CD4-positive, alpha-beta T cell treated with Interferon alpha-2 for 1 hour (primary cell): ENCODE data around the gene KDM5A.

Experiments used
- DNase-seq, 2 donors: peaks; one replicate each; pipeline ENCODE4 v3.0.0-alpha.2; 2020 to 2022

Gene KDM5A

GRCh38 chr12:271161-271560 lies 118.0 kb downstream of the KDM5A start:
- no peak for DNase-seq

DNA sequence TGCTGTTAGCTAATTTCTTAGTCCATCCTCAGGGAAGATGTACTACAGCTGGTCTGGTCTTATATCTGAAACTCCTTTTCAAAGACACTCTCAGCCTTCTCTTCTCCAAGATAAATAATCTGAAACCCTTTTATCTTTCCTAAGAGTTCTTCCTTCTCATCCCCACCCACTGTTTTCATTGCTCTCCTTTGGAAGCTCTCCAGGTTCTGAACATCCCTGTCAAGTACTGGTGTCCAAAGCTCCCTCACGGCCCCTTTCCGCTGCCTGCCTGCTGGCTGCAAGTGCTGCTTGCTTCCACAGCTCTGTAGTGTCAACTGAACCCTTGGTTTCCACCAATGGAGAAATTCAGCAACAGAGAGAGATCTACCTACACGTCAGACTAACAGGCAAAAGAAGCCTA lies 119.9 kb downstream of the KDM5A start:
- DNase-seq: no peak

DNA sequence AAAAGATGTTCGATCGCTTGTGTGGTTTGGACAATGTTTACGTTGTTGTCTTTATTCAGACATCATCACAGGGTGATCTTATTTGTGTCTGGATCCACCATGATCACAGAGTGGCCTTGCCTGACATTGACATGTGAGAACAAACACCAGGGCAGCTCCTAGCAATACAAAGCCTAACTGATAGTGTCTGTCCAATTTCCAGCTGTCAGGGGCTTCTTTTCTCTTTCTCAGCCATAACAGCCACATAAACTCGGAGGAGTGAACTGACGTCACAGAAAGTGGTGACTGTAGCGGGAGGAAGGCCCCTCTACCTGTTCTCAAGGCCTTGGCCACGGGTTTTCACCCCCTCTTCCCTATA lies 120.7 kb downstream of the KDM5A start:
- DNase-seq: no peak

GRCh38 chr12:267581-268482 lies 121.3 kb downstream of the KDM5A start:
- DNase-seq: no peak

GRCh38 chr12:265096-265495 lies 124.0 kb downstream of the KDM5A start:
- no peak for DNase-seq

DNA sequence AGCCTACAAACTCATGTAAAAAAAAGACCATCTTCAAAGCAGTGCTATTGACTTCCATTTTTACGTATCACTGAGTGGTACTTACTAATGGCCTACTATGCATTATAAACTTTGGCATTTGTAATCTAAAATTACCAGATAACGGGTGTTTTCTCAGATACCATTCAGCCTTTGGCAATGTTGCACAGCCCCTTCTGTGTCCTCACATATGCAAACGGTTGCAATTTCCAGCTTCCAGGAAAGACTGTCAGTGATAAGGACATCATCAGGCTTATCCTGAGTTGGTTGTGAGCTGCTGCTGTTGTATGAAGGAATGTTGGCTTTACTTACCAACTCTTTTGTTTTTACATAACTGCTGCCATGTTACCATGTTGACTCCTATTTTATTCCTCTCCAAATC lies 124.9 kb downstream of the KDM5A start:
- DNase-seq: no peak

GRCh38 chr12:263574-263973 lies 125.5 kb downstream of the KDM5A start:
- DNase-seq: no peak

- DNase-seq: no peak
Observed at GRCh38 chr12:262817-263216, 126.3 kb downstream of the KDM5A start, which contains the start of gene SLC6A13. SLC6A13 (minus strand) TSS chr12:262836; CDS start chr12:260052, 2,784 bp downstream.

DNA sequence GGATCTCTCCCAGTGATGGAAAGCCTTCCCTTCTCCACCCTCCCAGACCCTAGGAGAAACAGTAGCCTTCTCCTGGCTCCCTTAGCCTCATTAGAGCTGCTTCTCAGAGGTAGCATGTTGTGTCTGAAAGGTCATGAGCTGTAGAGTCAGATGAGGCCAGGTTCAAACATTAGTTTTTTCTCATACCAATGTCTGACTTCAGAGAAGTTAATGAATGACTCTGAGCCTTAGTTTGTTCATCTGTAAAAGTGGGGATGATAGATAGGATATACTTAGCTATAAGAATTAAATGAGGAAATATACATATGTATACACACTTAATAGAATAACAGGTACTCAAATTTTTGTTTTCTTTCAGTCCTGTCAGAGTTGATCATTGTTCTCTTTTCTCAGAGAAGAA lies 127.0 kb downstream of the KDM5A start:
- no peak for DNase-seq

- no peak for DNase-seq
Observed at GRCh38 chr12:257521-258321, 131.4 kb downstream of the KDM5A start.

DNA sequence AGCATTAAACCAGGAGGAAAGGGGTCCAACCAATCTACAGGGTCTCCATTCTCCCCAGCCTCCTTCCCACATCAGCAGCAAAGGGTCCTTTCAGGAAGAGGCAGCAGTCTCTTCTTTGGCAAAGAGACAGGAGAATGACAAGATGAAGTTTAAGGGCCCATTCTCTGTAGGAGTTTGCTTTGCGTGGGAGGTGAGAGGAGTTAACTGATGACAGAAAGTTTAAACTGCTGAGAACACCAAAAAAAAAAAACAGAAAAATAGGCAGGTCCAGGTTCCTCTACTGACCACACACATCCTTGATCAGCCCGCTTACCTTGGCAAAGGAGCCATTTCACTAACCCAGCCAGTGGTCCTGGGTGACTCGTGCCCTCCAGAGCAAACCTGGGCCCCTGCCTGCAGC lies 132.2 kb downstream of the KDM5A start:
- DNase-seq: no peak

GRCh38 chr12:256225-256624 lies 132.9 kb downstream of the KDM5A start:
- DNase-seq: no peak

DNA sequence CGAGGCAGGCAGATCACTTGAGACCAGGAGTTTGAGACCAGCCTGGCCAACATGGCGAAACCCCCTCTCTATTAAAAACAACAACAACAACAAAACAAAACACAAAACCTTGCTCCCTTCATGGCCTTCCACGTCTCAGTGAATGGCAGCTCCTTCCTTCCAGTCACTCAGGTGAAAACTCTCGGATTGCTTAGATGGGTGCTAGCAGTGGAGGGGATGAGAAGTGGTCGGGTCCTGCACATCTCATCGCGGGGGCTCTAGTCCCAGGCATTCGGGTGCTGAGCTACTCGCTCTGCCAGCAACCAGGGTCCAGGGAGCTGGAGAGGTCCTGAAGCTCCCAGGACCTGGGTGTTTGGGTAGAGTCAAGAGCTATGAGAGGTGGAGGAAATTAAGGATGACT lies 134.2 kb downstream of the KDM5A start:
- no peak for DNase-seq

GRCh38 chr12:254039-254438 lies 135.1 kb downstream of the KDM5A start:
- no peak for DNase-seq

DNA sequence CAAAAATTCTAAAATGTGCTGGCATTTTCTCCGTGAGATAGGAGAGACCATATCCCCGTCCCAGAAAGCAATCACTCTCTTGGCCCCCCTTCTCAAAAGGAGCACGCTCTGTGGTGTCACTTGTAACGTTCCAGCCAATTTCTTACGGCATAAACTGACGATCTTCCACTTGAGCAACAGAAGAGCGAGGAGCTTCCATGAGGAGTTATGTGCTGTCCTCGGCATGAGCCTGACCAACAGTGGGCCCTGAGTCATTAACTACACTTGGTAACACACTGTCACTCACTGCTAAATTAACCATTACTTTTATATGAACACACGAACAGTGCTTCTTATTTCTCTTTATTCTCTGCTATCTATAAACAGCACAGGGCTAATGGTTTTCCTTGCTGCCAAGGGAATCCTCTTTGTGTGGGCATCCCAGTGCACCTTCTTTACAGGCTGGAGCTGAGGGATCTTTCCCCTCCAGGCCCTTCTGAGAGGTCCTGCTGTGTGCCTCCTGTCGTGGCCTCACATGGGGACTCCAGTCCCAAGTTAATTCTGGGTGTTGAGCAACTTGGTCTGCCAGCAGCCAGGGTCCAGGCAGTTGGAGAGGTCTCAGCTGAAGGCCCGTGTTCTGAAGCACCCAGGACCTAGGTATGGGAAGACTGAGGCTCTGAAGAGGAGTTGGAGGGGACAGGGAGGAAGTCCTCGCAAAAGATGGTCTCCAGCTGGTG lies 135.8 kb downstream of the KDM5A start:
- no peak for DNase-seq

DNA sequence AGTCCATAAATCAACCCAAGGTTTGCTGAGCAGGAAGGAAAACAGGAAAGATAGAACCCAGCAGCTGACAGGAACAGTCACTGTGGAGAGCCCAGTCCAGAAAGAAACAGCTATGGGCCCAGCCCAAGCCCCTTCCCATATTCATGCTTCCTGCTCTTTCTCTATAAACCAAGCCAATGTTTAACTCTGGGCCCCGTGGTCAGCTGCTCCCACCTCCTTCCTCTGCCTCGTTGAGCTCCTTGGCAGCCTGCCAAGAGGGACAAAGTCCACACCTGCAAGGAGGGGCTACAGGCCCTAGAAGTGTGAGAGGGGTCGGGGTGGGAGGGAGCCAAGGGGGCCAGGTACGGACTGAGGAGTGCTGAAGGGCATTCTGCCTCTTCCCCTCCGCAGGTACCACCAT lies 136.5 kb downstream of the KDM5A start:
- DNase-seq: no peak

DNA sequence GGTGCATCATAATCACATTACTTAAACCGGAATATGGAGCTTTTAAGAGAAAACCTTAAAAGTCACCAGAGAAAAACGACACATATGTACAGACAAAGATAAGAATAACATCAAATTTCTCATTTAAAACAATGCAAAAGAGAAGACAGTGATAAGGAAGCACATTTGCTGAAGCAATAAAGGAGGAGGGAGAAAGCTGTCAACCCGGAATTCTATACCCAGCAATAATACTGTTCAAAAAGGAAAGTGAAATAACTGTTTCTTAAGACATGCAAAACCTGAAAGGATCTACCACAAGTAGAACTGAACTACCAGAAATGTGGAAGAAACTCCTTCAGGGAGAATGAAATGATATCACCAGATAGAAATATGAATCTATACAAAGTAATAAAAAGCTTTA lies 141.8 kb downstream of the KDM5A start:
- DNase-seq: no peak

GRCh38 chr12:243381-243780 lies 145.7 kb downstream of the KDM5A start:
- no peak for DNase-seq

DNA sequence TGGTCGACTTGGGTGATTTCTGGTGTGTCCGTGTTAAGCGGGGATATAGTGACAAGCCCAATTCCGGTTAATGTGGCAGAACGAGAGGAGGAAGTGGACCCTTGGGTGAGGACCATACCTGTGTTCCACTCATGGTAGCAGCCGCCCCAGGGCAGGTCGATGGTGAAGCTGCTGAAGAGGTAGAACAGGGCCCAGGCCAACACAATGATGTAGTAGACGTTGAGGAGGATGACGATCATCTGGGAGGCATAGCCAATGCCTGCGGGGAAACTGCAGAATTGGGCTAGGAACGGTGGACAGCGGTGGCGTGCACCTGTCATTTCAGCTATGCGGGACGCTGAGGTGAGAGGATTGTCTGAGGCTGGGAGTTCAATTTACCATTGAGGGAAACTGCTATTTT lies 146.6 kb downstream of the KDM5A start:
- DNase-seq: no peak

- DNase-seq: no peak
Observed at GRCh38 chr12:241266-241665, 147.9 kb downstream of the KDM5A start.

DNA sequence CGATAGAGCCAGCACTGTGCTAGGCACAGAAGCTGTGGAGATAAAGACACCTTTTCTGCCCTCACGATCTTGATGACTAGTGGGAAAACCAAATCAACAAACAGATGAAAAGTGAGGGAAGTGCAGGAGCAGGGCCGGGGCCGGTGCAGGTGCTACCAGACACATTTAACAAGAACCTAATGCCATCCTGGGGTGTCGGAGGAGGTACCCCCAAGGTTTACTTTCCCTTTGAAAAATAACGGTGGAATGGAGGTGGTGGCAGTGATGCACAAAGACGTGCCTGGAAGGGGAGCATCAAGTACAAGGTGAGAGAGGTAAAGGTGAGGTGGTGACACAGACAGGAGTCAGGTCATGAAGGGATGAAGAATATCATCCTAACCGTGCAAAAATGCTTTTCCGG lies 148.6 kb downstream of the KDM5A start:
- no peak for DNase-seq

DNA sequence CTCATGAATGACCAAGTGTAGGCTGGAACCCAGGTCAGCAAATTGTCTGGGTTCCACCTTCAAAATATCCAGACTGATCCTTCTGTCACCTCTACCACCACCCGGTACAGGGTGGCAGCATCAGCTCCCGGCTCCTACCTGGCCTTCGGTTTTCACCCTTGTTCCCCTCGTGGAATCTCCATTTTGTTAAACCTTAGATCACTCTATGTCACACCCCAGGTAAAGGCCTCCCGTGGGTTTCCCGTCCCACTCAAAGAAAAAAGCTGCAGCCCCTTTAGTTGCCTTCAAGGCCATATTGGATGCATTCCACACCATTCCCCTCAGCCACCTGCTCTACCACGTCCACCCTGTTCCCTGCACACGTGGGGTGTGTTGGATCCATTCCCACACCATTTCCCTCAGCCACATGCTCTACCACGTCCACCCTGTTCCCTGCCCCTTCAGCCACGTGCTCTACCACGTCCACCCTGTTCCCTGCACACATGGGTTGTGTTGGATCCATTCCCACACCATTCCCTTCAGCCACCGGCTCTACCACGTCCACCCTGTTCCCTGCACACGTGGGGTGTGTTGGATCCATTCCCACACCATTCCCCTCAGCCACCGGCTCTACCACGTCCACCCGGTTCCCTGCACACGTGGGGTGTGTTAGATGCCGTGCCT lies 150.3 kb downstream of the KDM5A start:
- no peak for DNase-seq

GRCh38 chr12:238116-238515 lies 151.0 kb downstream of the KDM5A start:
- no peak for DNase-seq
